HEK293 (cell line): Measurements from ENCODE around the gene CNP.

Experiments used
- CTCF ChIA-PET: fragments of 350-600 bp; formaldehyde crosslinking; extraction: SDS; loops from one replicate; lab custom pipeline; 2021; ENCODE audit warnings: antibody characterized with exemption; lab: Yijun Ruan, JAX
- POLR2A ChIA-PET: fragments of 300-600 bp; formaldehyde crosslinking; extraction: SDS; loops from one replicate; lab custom pipeline; 2020; ENCODE audit warnings: antibody characterized with exemption, inconsistent platforms; lab: Yijun Ruan, JAX
- H3K27ac ChIP-seq: fragments of 200-500 bp; sonication (Bioruptor generic); 2 replicates; pipeline ENCODE4 v1.5.1; 2014; ENCODE audit warnings: low read depth, low read length, control low read depth, inconsistent platforms; ENCODE audit errors: extremely low read depth
- H3K36me3 ChIP-seq, 2 experiments: fragments of 200-500 bp in 1 of 2; sonication (Bioruptor generic) in 1 of 2; 1 replicate in 1 of 2; 2 replicates in 1 of 2; pipeline ENCODE4 v1.5.1; 2014 to 2017; ENCODE audit warnings: inconsistent platforms in 2 of 2, low read length in 2 of 2; ENCODE audit not compliant: control insufficient read depth in 2 of 2, insufficient read depth in 1 of 2
- H3K4me1 ChIP-seq: fragments of 200-500 bp; sonication (Bioruptor generic); 2 replicates; pipeline ENCODE4 v1.5.1; 2014; ENCODE audit warnings: mild to moderate bottlenecking, low read length, inconsistent platforms; ENCODE audit not compliant: control insufficient read depth, insufficient read depth
- H3K4me3 ChIP-seq: 2 replicates; pipeline ENCODE4 v1.5.1; 2011; ENCODE audit warnings: low read depth, mild to moderate bottlenecking, control low read depth, low read length, moderate library complexity
- H3K9me3 ChIP-seq: fragments of 200-500 bp; sonication (Bioruptor generic); 2 replicates; pipeline ENCODE4 v1.5.1; 2014; ENCODE audit warnings: low read depth, low read length, inconsistent platforms; ENCODE audit not compliant: control insufficient read depth, insufficient read depth
- PRDM2 ChIP-seq: fragments of 450-650 bp; formaldehyde crosslinking; IDR thresholded peaks from 2 replicates; pipeline ENCODE4 v1.5.1; 2016; ENCODE audit warnings: missing biosample characterization, missing genetic modification characterization, borderline replicate concordance
- PRDM6 ChIP-seq: fragments of 450-650 bp; formaldehyde crosslinking; IDR thresholded peaks from 2 replicates; pipeline ENCODE4 v1.5.1; 2017; ENCODE audit warnings: missing biosample characterization, missing genetic modification characterization
- YY2 ChIP-seq: fragments of 450-650 bp; formaldehyde crosslinking; IDR thresholded peaks from 2 replicates; pipeline ENCODE4 v1.5.1; 2016; ENCODE audit warnings: missing biosample characterization, missing genetic modification characterization
- ZBTB10 ChIP-seq: fragments of 450-650 bp; formaldehyde crosslinking; IDR thresholded peaks from 2 replicates; pipeline ENCODE4 v1.5.1; 2016; ENCODE audit warnings: missing biosample characterization, missing genetic modification characterization
- ZNF140 ChIP-seq: fragments of 450-650 bp; formaldehyde crosslinking; IDR thresholded peaks from 2 replicates; pipeline ENCODE4 v1.5.1; 2016; ENCODE audit warnings: missing biosample characterization, missing genetic modification characterization
- ZNF23 ChIP-seq: fragments of 450-650 bp; formaldehyde crosslinking; IDR thresholded peaks from 2 replicates; pipeline ENCODE4 v1.5.1; 2016; ENCODE audit warnings: missing biosample characterization, missing genetic modification characterization, borderline replicate concordance
- ZNF426 ChIP-seq: fragments of 450-650 bp; formaldehyde crosslinking; IDR thresholded peaks from 2 replicates; pipeline ENCODE4 v1.5.1; 2017; ENCODE audit warnings: missing biosample characterization, missing genetic modification characterization, mild to moderate bottlenecking, inconsistent platforms, moderate library complexity
- ZNF555 ChIP-seq: fragments of 450-650 bp; formaldehyde crosslinking; conservative IDR thresholded peaks from 2 replicates; pipeline ENCODE4 v1.5.1; 2017; ENCODE audit warnings: missing biosample characterization, mild to moderate bottlenecking, missing genetic modification characterization, inconsistent platforms
- ZNF776 ChIP-seq: fragments of 450-650 bp; formaldehyde crosslinking; IDR thresholded peaks from 2 replicates; pipeline ENCODE4 v1.5.0; 2017; ENCODE audit warnings: missing biosample characterization, missing genetic modification characterization, borderline replicate concordance
- TF ChIP-seq, protein P1 (sequence below): fragments of 450-650 bp; IDR thresholded peaks from 2 replicates; pipeline ENCODE4 v1.5.1; 2018; ENCODE audit warnings: missing biosample characterization, mild to moderate bottlenecking, missing genetic modification characterization
- TF ChIP-seq, protein P2 (sequence below): fragments of 450-650 bp; formaldehyde crosslinking; IDR thresholded peaks from 2 replicates; pipeline ENCODE4 v1.5.1; 2016; ENCODE audit warnings: missing biosample characterization, missing genetic modification characterization
- TF ChIP-seq, protein P3 (sequence below): fragments of 450-650 bp; formaldehyde crosslinking; conservative IDR thresholded peaks from 2 replicates; pipeline ENCODE4 v1.5.1; 2016; ENCODE audit warnings: low read depth, missing biosample characterization, missing genetic modification characterization

Gene CNP

GRCh38 chr17:41973408-41973811, 6.8 kb downstream of the CNP start:
- Histone ChIP-seq H3K36me3 (peaks cover 49 to 96% of the 10 kb centered on the region in 2 experiments), H3K9me3 (no peaks in the 10 kb centered on the region), H3K4me3 (no peak overlapping the region), H3K4me1 (no peaks in the 10 kb centered on the region), H3K27ac (no peak overlapping the region)
- CTCF ChIA-PET: interaction anchor here (1.1 to 4.6 kb wide), 2 partner anchors 11 to 13 kb away, joined by 3 to 24 read pairs; no protein-coding TSS in a partner anchor
- POLR2A ChIA-PET: interaction anchor here (0.6 to 1.8 kb wide), 3 partner anchors 9 to 44 kb away, joined by 3 to 5 read pairs (median 3); partner anchors contain the start of gene DNAJC7
- TF ChIP-seq ZBTB10 (tag by site-specific recombination) (no peak), PRDM2 (tag by site-specific recombination) (no peak), ZNF426 (tag by site-specific recombination) (no peak), ZNF23 (no peak), PRDM6 (tag by site-specific recombination) (no peak), ZNF776 (tag by site-specific recombination) (no peak), ZNF555 (tag by site-specific recombination) (no peak), ZNF140 (tag by site-specific recombination) (no peak), YY2 (tag by site-specific recombination) (no peak)
- TF ChIP-seq, protein P1, sequence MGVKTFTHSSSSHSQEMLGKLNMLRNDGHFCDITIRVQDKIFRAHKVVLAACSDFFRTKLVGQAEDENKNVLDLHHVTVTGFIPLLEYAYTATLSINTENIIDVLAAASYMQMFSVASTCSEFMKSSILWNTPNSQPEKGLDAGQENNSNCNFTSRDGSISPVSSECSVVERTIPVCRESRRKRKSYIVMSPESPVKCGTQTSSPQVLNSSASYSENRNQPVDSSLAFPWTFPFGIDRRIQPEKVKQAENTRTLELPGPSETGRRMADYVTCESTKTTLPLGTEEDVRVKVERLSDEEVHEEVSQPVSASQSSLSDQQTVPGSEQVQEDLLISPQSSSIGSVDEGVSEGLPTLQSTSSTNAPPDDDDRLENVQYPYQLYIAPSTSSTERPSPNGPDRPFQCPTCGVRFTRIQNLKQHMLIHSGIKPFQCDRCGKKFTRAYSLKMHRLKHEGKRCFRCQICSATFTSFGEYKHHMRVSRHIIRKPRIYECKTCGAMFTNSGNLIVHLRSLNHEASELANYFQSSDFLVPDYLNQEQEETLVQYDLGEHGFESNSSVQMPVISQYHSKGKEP (tag by site-specific recombination): no peak
- TF ChIP-seq, protein P2, sequence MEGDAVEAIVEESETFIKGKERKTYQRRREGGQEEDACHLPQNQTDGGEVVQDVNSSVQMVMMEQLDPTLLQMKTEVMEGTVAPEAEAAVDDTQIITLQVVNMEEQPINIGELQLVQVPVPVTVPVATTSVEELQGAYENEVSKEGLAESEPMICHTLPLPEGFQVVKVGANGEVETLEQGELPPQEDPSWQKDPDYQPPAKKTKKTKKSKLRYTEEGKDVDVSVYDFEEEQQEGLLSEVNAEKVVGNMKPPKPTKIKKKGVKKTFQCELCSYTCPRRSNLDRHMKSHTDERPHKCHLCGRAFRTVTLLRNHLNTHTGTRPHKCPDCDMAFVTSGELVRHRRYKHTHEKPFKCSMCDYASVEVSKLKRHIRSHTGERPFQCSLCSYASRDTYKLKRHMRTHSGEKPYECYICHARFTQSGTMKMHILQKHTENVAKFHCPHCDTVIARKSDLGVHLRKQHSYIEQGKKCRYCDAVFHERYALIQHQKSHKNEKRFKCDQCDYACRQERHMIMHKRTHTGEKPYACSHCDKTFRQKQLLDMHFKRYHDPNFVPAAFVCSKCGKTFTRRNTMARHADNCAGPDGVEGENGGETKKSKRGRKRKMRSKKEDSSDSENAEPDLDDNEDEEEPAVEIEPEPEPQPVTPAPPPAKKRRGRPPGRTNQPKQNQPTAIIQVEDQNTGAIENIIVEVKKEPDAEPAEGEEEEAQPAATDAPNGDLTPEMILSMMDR: no peak
- TF ChIP-seq, protein P3, sequence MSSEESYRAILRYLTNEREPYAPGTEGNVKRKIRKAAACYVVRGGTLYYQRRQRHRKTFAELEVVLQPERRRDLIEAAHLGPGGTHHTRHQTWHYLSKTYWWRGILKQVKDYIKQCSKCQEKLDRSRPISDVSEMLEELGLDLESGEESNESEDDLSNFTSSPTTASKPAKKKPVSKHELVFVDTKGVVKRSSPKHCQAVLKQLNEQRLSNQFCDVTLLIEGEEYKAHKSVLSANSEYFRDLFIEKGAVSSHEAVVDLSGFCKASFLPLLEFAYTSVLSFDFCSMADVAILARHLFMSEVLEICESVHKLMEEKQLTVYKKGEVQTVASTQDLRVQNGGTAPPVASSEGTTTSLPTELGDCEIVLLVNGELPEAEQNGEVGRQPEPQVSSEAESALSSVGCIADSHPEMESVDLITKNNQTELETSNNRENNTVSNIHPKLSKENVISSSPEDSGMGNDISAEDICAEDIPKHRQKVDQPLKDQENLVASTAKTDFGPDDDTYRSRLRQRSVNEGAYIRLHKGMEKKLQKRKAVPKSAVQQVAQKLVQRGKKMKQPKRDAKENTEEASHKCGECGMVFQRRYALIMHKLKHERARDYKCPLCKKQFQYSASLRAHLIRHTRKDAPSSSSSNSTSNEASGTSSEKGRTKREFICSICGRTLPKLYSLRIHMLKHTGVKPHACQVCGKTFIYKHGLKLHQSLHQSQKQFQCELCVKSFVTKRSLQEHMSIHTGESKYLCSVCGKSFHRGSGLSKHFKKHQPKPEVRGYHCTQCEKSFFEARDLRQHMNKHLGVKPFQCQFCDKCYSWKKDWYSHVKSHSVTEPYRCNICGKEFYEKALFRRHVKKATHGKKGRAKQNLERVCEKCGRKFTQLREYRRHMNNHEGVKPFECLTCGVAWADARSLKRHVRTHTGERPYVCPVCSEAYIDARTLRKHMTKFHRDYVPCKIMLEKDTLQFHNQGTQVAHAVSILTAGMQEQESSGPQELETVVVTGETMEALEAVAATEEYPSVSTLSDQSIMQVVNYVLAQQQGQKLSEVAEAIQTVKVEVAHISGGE (tag by site-specific recombination): no peak
